HG03095 (cell line): ENCODE measurements around the gene MAP4K4.

Experiments
- ATAC-seq: cut with Tn5 transposase; IDR thresholded peaks from one replicate; pipeline ENCODE4 v1.9.1; 2021; ENCODE audit warnings: moderate library complexity; ENCODE audit not compliant: unreplicated experiment

The MAP4K4 gene

DNA sequence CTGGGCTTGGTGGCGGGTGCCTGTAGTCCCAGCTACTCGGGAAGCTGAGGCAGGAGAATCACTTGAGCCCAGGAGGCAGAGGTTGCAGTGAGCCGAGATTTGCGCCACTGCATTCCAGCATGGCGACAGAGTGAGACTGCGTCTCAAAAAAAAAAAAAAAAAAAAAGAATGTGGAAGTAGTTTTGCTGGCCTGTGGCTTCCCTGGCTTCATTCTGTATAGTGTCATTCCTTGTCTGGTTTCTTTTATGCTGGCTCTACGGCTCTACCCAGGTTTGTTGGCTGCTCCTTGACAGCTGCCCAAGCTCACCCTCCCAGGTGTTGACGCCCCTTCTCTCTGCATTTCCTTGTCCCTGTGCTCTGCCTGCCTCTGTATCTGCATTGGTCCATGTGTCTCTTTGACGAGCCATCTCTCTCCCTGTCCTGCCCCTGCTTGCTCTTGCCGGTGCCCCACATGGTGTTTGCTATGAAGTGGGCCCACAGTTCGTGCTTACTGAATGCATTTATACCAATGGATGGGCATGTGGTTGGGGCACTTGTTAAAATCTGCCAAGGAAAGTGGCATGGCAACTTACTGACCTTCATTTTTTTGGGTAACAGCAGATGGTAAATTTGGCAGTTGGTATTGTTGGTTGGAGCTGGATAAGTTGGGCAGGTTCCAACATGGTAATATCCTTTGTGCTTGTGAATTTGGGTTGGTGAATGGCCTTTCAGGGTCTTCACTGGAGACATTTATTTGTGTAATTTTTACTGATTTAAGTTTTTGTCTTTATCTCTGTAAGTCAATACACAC lies 113.9 kb downstream of the MAP4K4 start:
- ATAC-seq, result no peak

DNA sequence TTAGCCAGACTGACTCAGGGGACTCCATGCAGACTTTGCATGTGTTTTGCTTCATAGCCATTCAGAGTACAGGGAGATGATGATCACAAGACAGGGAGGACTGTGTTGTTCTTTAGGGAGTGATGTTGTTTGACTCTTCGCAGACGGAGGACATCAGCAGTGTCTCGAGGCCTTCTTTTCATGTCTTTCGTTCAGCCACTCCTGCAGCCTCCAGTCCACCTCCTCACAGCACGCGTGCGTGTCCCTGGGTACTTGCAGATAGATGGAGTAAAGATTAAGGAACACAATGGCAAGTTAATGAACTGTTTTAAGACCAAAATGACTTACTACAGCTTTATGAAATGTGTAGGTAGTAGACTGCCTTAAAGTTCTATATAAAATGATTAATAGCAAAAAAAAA lies 114.7 kb downstream of the MAP4K4 start:
- no peak for ATAC-seq

DNA sequence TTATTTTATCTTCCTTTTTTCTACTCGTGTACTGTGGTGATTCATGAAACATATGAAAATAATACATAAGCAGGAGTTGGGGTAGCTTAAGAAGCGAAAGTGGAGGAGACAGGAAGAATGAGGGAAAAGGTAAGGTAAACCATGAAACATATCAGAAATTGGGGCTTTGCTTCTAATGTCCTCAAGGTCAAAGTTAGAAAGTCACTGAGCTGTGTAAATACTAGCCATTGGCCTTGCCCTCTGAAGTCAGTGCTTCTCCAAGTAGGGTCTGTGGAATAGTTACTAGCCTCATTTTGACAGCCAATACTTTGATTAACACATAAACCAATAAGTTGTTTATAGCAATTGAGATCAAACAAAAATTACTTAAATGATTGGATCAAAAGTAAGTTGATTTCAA lies 117.2 kb downstream of the MAP4K4 start:
- no peak for ATAC-seq

DNA sequence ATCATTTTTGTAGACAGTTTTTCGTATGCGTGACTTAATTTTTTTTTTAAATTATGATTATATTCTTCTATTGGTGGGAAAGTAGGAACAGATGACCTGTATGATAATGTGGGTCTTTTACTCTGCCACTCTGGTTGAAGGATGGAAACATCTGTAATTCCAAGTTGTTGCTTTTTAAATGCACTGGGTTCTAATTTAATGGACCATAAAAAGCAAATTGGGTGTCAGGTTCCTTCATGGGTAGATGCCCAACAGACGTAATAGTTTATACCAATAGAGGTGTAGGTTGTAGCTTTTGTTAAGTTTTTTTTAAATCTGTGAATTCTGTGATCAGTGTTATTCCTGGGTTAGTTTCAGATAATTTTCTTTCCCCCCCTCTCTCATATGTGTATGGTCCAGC lies 117.6 kb downstream of the MAP4K4 start:
- no peak for ATAC-seq

DNA sequence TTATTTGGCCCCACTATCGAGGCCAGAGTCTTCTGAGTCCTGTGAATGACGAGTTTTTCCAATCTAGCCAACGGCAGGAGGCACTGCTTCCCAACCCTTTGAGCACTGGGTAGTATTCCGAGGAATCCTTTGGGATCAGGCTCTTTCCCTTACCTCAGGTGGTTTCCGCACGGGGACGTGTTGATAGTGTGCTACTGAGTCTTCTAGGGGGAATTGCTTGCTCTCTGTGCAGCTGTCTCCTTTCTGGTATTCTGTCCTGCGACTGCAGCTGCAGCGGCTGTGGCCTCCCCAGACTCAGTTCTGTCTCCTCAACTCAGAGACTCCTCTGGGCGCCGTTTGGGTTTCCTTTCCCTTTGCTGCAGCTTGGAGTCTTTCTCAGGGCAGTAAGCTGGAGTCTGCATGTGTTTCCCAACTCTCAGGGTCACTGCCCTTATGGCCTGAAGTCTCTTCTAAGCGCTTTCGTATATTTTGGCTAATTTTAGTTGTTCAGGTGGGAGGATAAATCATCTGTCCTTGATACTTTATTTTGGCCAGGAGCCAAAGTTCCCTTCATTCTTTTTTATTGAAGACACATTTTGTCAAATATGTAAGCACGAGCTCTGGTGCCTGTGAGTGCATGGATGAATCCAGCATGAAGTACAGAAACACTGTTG lies 118.4 kb downstream of the MAP4K4 start:
- ATAC-seq, result no peak

DNA sequence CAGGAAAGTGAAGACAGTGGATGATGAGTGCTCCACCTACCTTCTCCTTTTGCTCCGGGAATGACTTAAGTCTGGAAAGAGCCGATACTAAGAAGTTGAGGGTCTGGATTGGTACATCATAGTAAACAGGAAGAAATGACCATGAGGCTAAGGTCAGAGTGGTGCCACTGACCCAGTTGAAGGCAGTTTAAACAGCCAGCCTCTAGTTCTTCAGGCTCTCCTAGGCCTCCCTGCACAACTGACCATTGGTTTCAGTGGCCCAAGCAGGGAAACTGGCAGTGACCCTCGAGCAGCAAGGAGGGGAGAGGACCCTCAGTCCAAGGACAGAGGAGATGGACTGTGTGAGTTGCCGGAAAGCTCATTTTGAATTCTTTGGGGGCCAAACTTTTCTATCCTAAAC lies 119.1 kb downstream of the MAP4K4 start:
- no peak for ATAC-seq

DNA sequence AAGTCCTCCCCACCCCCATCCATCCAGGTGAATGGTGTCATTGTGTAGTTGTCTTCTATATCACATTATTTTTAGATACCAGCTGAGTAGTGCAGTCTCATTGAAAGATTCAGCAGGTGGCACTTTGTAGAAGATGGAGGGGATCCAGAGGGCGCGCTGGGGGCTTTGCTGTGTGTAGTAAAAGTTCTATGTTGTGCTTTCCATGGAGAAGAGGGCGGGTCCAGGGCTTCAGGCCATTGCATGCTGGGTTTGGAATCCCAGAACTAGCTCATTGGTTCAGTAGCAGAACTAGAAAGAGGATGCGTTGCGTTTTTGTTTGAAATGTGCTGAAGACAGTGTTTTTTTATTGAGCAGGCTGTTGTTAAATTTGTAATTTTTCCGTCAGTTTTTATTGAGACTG lies 120.0 kb downstream of the MAP4K4 start:
- no peak for ATAC-seq

DNA sequence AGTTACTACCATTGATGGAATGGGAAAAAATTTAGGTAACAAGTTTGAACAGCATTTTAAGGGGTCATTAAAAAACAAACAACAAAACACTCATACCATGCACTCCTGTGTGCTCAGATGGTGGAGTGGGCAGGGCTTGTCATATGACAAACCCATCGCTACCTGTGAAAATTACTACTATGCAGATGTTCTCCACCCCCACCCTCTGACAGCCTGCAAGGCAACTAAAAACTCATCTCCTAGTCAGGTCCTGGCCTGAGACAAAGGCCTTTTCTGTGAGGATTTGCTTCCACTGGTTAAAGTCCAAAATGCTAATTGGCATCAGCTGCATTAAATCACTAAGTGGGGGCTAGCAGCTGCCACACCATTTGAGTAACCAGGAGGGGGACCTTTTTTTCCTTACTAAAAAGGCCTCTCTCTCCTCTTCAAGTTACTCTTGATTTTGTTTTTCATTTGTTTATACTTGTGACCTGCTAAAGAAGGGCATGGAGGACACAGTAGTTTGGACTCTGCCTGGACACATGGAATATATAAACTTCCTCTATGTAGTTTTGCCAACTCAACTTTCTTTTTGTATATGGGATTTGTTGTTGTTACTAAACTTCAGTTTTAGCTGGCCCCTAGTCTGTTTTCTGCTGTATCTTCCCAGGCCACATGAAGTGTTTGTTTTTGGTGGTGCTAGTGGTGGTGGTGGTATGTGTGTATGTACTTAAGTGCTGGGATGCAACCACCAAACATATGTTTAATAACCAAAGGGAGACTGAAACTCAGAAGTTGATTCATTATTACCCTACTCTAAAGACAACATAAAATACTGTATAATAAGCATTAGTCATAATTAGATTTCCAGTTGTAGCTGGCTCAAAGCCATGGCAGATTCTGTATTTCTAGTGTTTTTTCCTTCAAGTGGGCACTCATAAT lies 121.3 kb downstream of the MAP4K4 start:
- ATAC-seq, result no peak

DNA sequence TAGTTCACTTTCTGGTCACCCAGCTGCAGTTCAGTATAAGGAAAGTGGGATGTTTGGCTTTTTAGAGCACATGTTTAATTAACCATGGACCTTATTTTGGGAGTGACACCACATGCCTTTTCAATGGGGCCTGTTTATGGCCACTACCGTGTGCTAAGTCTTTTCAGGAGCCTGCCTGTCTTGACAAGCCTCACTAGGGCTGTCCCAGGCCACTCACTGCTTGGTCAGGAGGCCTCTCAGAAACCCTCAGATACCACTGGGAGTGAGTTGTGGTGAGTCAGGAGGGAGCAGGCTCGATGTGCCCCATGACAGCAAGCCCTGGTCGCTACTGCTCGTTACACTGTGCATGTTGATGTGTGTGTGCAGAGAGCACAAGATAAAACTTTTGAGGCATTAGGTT lies 123.0 kb downstream of the MAP4K4 start:
- ATAC-seq, result no peak

DNA sequence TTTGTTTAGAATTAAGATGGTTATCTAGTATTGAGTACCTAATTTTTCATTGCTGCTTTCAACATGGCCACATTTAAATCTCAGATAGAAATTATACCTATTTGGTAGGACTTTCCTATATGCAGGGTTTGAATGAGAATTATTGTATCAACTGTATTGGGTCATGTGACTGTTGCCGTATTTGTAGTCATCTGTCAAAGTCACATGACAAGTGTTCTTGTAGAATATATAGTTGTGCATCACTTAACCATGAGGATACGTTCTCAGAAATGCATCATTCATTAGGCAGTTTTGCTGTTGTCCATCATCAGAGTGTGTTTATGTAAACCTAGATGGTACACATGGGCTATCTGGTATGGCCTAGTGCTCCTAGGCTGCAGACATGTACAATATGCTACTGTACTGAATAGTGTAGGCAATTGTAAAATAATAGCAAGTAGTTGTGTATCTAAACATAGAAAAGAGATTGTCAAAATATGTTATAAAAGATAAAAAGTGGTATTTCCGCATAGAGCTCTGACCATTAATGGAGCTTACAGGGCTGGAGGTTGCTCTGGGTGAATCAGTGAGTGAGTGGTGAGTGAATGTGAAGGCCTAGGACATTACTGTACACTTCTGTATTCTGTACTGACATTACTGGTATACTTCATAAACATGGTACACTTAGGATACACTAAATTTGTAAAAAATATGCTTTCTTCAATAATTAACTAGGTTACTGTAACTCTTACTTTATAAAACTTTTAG lies 123.7 kb downstream of the MAP4K4 start:
- ATAC-seq, result no peak

DNA sequence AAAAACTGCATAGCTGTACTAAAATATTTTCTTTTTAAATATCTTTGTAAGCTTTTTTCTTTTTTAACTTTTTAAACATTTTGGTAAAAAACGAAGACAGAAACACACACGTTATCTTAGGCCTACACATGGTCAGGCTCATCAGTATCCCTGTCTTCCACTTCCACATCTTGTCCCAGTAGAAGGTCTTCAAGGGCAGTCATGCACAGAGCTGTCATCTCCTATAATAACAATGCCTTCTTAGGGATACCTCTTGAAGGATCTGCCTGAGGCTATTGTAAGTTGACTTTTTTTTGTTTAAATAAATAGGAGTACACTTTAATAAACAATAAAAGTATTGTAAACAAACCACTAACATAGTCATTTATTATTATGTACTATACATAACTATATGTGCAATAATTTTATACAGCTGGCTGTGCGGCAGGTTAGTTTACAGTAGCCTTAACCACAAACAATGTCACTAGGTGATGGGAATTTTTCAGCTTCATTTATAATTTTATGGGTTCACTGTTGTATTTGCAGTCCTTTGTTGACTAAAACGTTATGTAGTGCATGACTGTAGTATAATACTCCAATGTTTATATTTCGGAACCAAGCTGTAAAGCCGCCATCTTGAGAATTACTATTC lies 124.4 kb downstream of the MAP4K4 start:
- no peak for ATAC-seq

DNA sequence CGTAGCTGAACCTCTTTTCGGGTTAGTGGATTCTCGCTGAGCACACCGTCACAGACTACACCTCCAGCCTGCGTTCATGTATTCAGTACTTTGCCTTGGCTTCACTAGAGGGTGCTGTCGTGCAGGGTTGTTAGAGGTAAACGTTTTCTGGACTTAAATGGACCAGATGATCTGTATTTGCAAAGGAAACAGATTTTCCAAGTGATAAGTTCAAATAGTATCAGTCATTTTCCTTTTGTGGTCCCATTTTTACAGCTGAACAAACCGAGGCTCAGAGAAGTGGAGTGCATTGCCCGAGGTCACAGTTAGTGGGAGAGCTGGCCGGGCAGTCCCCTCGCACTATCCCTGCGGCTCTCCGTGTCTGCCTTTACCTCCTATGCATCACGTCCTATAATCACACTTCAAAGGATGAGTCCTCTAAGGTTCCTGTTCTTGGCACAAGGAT lies 125.9 kb downstream of the MAP4K4 start:
- ATAC-seq, result peak; percentile 70

DNA sequence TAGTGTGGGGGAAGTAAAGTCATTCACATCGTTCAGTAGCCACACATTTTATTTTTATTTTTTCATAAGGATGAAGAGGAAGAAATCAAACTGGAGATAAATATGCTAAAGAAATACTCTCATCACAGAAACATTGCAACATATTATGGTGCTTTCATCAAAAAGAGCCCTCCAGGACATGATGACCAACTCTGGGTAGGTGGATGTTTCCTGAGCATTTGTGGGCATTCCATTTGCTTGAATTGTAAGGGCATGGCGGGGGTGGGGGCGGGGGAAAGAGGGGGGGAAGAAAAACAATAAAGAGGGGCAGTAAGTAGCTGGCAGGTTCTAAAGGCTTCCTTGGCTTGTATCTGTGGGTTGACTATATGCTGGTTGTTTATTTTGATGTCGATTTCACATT lies 126.4 kb downstream of the MAP4K4 start:
- ATAC-seq, result no peak

DNA sequence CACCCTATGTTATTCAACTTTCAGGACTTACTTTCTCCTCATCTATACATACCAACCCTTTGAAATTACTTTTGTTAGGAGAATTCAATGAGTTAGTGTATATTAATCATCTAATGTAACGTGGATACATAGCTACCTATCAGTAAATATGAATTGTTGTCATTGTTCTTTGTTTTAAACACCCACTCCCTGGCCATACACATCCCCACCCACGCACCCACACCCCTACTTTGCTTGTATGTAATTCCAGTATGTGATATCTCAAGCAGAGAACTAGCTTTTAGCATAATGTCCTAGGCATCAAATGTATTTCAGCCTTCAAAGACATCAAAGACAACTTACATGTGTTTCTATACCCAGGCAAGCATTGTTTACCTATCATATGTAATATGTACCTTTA lies 129.2 kb downstream of the MAP4K4 start:
- no peak for ATAC-seq

DNA sequence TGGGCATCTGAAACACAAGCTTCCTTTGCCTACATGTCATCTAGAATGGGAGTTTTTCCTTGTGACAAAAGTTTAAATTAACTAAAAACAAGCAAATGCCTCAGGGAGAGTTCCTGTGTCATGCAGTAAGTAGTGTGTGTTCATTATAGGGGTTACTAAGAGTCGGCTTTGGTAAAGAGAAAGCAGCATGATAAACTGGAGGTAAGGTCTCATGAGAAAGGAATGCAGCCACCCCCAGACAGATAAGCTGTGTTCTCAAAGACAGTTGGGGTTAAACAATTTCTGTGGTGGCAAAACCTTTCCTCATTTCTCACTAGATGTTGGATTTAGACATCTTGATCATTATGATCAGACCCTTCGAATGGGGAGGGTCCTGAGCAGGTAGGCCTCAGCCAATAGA lies 129.7 kb downstream of the MAP4K4 start:
- ATAC-seq, result no peak

DNA sequence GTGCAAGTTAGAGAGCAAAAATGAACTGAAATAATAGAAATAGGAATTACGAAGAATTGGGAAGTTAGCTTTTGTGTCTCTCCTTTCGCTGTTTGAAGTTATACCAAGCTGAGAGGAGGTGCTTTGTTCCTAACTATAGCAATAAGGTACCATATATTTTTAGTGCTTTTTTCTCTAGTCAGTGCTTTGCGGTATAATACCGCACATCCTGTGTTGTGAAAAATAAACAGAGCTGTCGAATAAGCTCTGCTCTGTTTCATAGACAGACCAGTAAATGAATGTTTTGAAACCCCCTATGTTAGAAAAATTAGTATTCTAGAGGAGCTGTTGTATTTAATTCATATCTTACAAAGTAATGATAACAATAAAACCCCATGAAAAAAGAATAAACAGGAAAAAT lies 130.8 kb downstream of the MAP4K4 start:
- ATAC-seq, result no peak

DNA sequence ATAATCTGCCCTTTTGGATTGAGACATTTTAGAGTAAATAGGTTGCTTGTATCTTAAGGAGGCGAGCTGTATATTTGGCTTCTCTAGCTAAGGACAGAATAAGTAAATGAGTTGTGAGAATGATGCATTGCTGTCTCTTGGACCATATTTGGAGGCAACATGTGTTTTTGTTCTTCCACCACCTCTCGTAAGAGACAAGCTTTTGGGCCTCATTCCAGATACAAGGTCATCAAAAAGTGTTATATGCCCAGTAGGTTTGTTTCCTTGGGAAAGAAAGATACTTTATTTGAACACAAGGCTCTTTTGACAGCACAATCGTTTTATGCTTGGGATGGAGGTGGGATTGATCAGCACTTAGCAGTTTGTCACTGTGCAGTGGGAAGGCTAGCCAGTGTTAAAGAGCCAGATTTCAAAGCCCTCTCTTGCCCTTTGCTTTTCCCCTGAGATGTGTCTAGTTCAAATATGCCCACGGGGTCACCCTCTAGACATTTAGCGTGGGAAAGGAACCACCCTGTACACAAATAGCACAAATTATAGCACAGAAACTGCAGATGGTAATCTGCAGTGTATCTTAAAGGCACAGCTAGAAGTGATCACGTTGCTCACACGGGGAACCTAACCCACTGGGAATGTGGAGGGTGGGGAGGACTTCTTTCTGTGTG lies 131.3 kb downstream of the MAP4K4 start:
- ATAC-seq, result no peak

DNA sequence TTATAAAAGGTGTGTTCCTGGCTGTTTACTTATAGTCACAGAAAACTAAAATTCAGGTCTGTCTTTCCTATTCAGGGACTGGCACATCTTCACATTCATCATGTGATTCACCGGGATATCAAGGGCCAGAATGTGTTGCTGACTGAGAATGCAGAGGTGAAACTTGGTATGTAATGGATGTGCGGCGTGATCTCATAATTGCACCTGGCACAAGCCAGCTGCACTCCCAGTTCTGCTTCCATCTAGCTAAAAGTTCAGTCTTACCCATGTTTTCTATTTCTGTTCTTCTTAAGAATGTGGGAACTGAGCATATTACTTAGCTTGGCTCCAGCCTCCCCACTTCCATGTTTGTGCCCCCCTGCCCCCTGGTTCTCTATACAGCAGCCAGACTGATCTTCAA lies 131.9 kb downstream of the MAP4K4 start:
- no peak for ATAC-seq

DNA sequence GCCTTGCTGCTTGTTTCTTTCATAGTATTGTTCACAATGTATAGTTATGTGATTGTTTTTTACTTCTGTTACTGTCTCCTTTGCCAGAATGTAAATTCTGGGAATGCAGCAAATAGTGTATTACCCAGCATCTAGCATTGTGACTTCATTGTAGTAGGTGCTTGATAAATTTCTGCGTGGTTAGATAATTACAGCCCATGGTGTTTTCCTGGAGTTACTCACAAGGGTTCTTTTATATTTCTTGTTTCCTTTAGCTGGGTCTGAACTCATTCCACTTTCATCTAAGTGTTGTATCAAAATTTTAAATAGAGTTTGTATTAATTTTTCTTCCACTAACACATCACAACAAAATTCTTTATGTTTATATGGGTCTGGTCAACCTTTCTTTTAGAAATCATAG lies 132.6 kb downstream of the MAP4K4 start:
- no peak for ATAC-seq

DNA sequence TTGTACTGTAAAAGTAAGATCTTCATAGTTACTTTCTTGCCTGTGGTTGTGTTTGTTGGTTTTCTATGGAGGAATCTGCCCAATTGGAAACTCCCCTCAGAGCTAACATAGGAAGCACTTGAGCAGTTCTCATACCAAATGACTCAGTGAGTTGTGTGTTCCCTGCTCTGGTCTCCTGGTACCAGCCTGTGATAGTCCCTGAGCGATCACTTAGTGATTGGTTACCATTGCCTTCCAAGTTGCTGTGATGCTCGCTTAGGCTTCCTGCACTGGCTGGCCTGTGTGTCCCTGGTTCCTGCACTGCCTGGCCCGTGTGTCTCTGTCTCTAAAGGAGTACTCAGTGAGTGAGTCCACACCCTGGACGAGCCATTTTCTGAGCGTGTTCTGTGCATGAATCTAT lies 133.0 kb downstream of the MAP4K4 start:
- no peak for ATAC-seq
